Hepatocyte (in vitro differentiated cells): ENCODE data around the gene EEF2. TPM values are rescaled to one million over a fixed set of nuclear protein-coding genes. Genes with fewer than 3 reads are reported as not detected.

Source experiments
- DNase-seq: peaks from one replicate; pipeline ENCODE4 v3.0.0-alpha.2; 2016; ENCODE audit warnings: low spot score
- H2AFZ ChIP-seq: fragments of 200-600 bp; sonication (generic); 2 replicates; pipeline ENCODE4 v1.6.0; 2016; ENCODE audit warnings: antibody characterized with exemption, mild to moderate bottlenecking
- H3K27ac ChIP-seq: fragments of 200-600 bp; sonication (generic); 2 replicates; pipeline ENCODE4 v1.5.1; 2016; ENCODE audit warnings: mild to moderate bottlenecking
- H3K27me3 ChIP-seq: fragments of 200-600 bp; sonication (generic); 2 replicates; pipeline ENCODE4 v1.6.1; 2016
- H3K36me3 ChIP-seq: fragments of 200-600 bp; sonication (generic); replicated peaks from 2 replicates; pipeline ENCODE4 v1.5.1; 2016; ENCODE audit warnings: low read depth; ENCODE audit not compliant: insufficient read depth
- H3K4me1 ChIP-seq: fragments of 200-600 bp; sonication (generic); 2 replicates; pipeline ENCODE4 v1.5.1; 2016; ENCODE audit warnings: mild to moderate bottlenecking, moderate library complexity; ENCODE audit not compliant: insufficient read depth
- H3K4me2 ChIP-seq: fragments of 200-600 bp; sonication (generic); 2 replicates; pipeline ENCODE4 v1.6.0; 2016
- H3K4me3 ChIP-seq: fragments of 200-600 bp; sonication (generic); 2 replicates; pipeline ENCODE4 v1.5.1; 2016; ENCODE audit warnings: mild to moderate bottlenecking
- H3K79me2 ChIP-seq: fragments of 200-600 bp; sonication (generic); 2 replicates; pipeline ENCODE4 v1.6.0; 2017; ENCODE audit warnings: mild to moderate bottlenecking
- H3K9me2 ChIP-seq: fragments of 200-600 bp; sonication (generic); replicated peaks from 2 replicates; pipeline ENCODE4 v1.6.0; 2017; ENCODE audit warnings: mild to moderate bottlenecking; ENCODE audit not compliant: insufficient read depth
- H3K9me3 ChIP-seq: fragments of 200-600 bp; sonication (generic); 2 replicates; pipeline ENCODE4 v1.5.1; 2016; ENCODE audit warnings: low read depth, mild to moderate bottlenecking
- H4K20me1 ChIP-seq: fragments of 200-600 bp; sonication (generic); 2 replicates; pipeline ENCODE4 v1.6.0; 2016; ENCODE audit warnings: mild to moderate bottlenecking; ENCODE audit not compliant: insufficient read depth, poor library complexity, severe bottlenecking
- CTCF ChIP-seq: fragments of 200-600 bp; sonication (generic); IDR thresholded peaks from 2 replicates; pipeline ENCODE4 v1.5.1; 2016; ENCODE audit warnings: antibody characterized with exemption, mild to moderate bottlenecking; ENCODE audit not compliant: poor library complexity
- EZH2 ChIP-seq: fragments of 200-600 bp; sonication (generic); IDR thresholded peaks from 2 replicates; pipeline ENCODE4 v1.6.1; 2016; ENCODE audit warnings: antibody characterized with exemption, mild to moderate bottlenecking, borderline replicate concordance
- EZH2phosphoT487 ChIP-seq: fragments of 200-600 bp; sonication (generic); IDR thresholded peaks from one replicate; pipeline ENCODE4 v1.6.1; 2018; ENCODE audit warnings: antibody characterized with exemption, mild to moderate bottlenecking, low read depth, moderate library complexity; ENCODE audit not compliant: unreplicated experiment, severe bottlenecking
- WGBS: methylation state at CpG from one replicate; pipeline ENCODE4 v1.1.6; 2016; ENCODE audit warnings: low lambda C conversion rate; ENCODE audit errors: missing lambda C conversion rate; 5-methylcytosine and 5-hydroxymethylcytosine counted together
- polyA plus RNA-seq: library from polyadenylated mRNA; unstranded; fragments of >200 nt; fragmentation: Nextera tagmentation; extraction: Ambion mirVana; gene quantifications from 2 replicates; pipeline ENCODE4 v1.2.1, GENCODE V29; 2016
- total RNA-seq: library from RNA; depleted of rRNA; stranded (reverse); fragments of >200 nt; gene quantifications from 2 replicates; pipeline ENCODE4 v1.2.3, GENCODE V29; 2014

EEF2 gene
- total and polyA plus RNA-seq, 2 experiments from 2014 or later, result 526 to 1,740 TPM

DNA sequence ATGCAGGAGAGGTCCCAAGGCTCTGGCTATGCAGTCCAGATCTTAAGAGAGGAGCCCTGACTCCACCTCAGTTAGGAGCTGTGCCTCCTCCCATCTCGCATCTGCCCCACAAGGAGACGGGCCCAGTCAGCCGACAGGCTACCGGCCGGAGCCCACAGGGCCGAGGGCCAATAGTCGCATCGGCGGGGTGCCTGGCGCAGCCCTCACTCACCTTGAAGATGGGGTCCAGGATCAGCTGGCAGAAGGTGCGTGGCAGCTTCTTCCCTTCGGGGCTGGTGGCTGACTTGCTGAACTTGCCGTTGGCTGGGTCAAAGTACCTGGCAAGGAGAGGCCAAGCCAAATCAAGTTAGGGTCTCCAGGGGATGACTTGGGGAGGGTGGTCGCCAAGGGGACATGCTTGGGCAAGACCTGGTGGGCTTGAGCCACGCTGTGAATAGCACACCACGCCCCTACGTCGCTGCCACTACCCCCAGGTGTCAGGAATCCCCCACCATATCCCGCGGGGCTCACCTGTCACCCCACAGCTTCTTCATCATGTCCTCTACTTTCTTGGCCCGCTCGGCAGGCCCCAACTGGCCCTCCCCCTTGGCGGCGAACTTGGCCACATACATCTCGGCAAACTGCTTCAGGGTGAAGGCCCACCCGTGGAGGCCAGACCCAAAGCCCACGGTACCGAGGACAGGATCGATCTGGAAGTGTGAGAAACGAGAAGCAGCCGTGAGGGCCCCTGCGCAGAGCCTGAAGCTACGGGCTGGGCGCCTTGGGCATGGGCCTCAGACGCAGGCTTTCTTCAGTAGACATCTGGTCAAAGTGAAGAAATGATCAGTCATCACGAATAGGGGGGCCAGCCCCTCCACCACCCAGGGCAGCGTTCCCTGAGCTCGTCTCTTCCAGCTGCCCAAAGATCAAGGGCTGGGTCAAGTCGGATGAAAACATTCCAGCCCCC lies 3.3 kb downstream of the EEF2 start:
- 95% methylated on average over 37 of the region's 39 CpGs for WGBS
- no peak for DNase-seq
- Histone ChIP-seq H3K9me2 (no peaks in the 10 kb centered on the region), H3K27ac (no peak overlapping the region), H3K36me3 (no peaks in the 10 kb centered on the region), H3K4me1 (peaks cover 16% of the 10 kb centered on the region), H3K79me2 (peaks cover 79% of the 10 kb centered on the region), H4K20me1 (peaks cover 82% of the 10 kb centered on the region), H3K4me2 (no peak overlapping the region), H3K9me3 (no peaks in the 10 kb centered on the region), H3K27me3 (no peaks in the 10 kb centered on the region), H3K4me3 (no peak overlapping the region), H2AFZ (no peak overlapping the region)
- TF ChIP-seq EZH2 (no peak), EZH2phosphoT487 (no peak), CTCF (no peak)

DNA sequence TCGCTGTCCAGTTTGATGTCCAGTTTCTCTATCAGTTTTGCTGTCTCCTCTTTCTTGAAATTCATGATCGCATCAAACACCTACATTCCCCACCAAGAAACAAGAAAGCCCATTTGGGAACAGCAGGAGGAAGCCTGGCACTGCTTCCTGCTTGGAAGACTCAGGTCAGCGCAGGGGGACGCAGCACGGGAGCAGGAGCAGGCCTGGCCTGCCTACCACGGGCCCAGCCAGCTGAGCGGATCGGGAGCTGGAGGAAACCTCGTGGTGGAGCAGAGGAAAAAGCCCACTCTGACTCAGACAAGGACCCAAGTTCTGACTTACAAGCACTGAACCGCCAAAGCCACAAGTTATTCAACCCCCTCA lies 3.9 kb downstream of the EEF2 start:
- Histone ChIP-seq H2AFZ (no peak overlapping the region), H3K27me3 (no peaks in the 10 kb centered on the region), H3K27ac (no peak overlapping the region), H3K79me2 (peaks cover 85% of the 10 kb centered on the region), H3K4me1 (peaks cover 12% of the 10 kb centered on the region), H4K20me1 (peaks cover 88% of the 10 kb centered on the region), H3K36me3 (no peaks in the 10 kb centered on the region), H3K9me2 (no peaks in the 10 kb centered on the region), H3K4me3 (no peak overlapping the region), H3K9me3 (no peaks in the 10 kb centered on the region), H3K4me2 (no peak overlapping the region)
- no peak for TF ChIP-seq EZH2phosphoT487
- no peak for TF ChIP-seq CTCF
- TF ChIP-seq EZH2, result no peak
- DNase-seq, result no peak
- 93% methylated on average over 10 of the region's 10 CpGs for WGBS

DNA sequence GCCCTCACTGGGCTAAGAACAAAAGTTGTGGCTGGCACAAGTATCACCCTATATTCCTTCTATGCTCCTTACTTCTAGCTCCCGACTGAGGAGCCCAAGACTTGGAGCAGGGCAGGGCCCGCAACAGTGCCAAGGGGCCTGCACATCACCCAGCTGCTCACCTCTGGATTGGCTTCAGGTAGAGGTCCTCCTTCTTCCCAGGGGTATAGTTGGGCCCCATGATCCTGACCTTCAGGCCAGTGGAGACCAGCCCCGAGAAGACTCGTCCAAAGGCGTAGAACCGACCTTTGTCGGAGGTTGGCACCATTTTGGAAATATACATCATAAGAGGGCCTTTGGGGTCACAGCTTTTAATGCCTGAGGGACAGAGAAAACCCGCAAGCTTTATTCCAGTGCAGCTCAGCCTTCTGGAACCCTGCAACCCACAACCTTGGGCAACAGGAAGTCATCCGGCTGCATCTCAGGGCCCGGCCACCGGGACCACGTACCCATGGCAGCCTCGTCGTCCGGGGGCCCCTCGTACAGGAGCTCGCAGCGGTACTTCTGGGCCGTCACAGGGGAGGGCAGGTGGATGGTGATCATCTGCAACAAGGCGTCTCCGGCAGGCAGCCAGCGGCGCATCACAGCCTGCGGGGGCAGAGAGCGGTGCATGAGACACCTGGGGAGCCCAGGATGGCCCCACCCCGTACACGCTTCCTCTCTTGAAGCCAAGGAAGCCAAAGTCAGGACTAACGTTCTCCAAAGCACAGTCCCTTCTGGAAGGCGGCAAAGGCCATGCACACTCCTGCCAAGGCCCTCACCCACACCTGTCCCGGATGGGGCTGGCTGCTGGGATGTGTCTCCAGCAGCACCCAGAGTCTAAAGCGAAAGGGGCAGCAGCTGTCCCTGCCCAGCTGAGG lies 4.7 kb downstream of the EEF2 start:
- H3K9me3 ChIP-seq, result no peaks in the 10 kb centered on the region
- no peaks in the 10 kb centered on the region for H3K9me2 ChIP-seq
- WGBS, result 97% methylated on average over 30 of the region's 31 CpGs
- no peaks in the 10 kb centered on the region for H3K27me3 ChIP-seq
- H3K27ac ChIP-seq, result no peak overlapping the region
- no peak for TF ChIP-seq EZH2phosphoT487
- TF ChIP-seq CTCF, result no peak
- no peak for TF ChIP-seq EZH2
- H2AFZ ChIP-seq, result no peak overlapping the region
- peaks cover 96% of the 10 kb centered on the region for H4K20me1 ChIP-seq
- H3K36me3 ChIP-seq, result no peaks in the 10 kb centered on the region
- H3K4me2 ChIP-seq, result no peak overlapping the region
- H3K79me2 ChIP-seq, result peaks cover 87% of the 10 kb centered on the region
- H3K4me1 ChIP-seq, result peaks cover 7% of the 10 kb centered on the region
- H3K4me3 ChIP-seq, result no peak overlapping the region
- no peak for DNase-seq
